Hindlimb muscle (tissue), 1 donor: ENCODE data around the gene RPN1. TPM values are rescaled to one million over a fixed set of nuclear protein-coding genes. Genes with fewer than 3 reads are reported as not detected.
"Not testable (repeated sequence)": the region's sequence is repeated elsewhere in the genome, so short reads cannot be mapped to it uniquely, and the experiment has no call there.

Experiments used
- DNase-seq: peaks from one replicate; pipeline ENCODE4 v3.0.0-alpha.2; 2013
- polyA plus RNA-seq: library from polyadenylated mRNA; unstranded; fragments of 120-200 nt; gene quantifications from one replicate; pipeline ENCODE4 v1.2.1, GENCODE V29; 2013; ENCODE audit not compliant: insufficient read length

RPN1 gene
- 89.1 TPM for polyA plus RNA-seq

GRCh38 chr3:128650096-128651050, at the start of gene RPN1:
RPN1 (minus strand) TSS chr3:128650818; CDS start chr3:128650800, 18 bp downstream.
- DNase-seq: peak; percentile 95

GRCh38 chr3:128698211-128699047, 47.8 kb upstream of the RPN1 start:
- peak; percentile 27 for DNase-seq

- DNase-seq: no peak
These were observed 46.7 kb upstream of the RPN1 start for GRCh38 chr3:128697341-128697740.

- DNase-seq: no peak
These were observed 43.1 kb upstream of the RPN1 start for GRCh38 chr3:128693696-128694095.

GRCh38 chr3:128689060-128689459, 38.4 kb upstream of the RPN1 start:
- no peak for DNase-seq

- no peak for DNase-seq
These were observed 35.8 kb upstream of the RPN1 start for GRCh38 chr3:128686465-128686864.

GRCh38 chr3:128684986-128685726, 34.5 kb upstream of the RPN1 start:
- DNase-seq: no peak

GRCh38 chr3:128683957-128684356, 33.3 kb upstream of the RPN1 start:
- no peak for DNase-seq

- no peak for DNase-seq
These were observed 30.8 kb upstream of the RPN1 start for GRCh38 chr3:128681369-128681829.

GRCh38 chr3:128680603-128681368, 30.2 kb upstream of the RPN1 start:
- peak; percentile 99 for DNase-seq

- DNase-seq: no peak
These were observed 28.7 kb upstream of the RPN1 start for GRCh38 chr3:128679338-128679737.

- not testable (repeated sequence) for DNase-seq
These were observed 25.2 kb upstream of the RPN1 start for GRCh38 chr3:128675802-128676201.

GRCh38 chr3:128674161-128674784, 23.7 kb upstream of the RPN1 start:
- DNase-seq: no peak

- DNase-seq: no peak
These were observed 17.0 kb upstream of the RPN1 start for GRCh38 chr3:128667641-128668040.

GRCh38 chr3:128665362-128666021, 14.9 kb upstream of the RPN1 start:
- no peak for DNase-seq

- no peak for DNase-seq
These were observed 12.5 kb upstream of the RPN1 start for GRCh38 chr3:128663151-128663550.

GRCh38 chr3:128655531-128655930, 4.9 kb upstream of the RPN1 start:
- DNase-seq: no peak

- not testable (repeated sequence) for DNase-seq
These were observed 3.6 kb upstream of the RPN1 start for GRCh38 chr3:128653993-128654805.

- DNase-seq: not testable (repeated sequence)
These were observed 2.9 kb upstream of the RPN1 start for GRCh38 chr3:128653383-128653992.
